Esophagus mucosa (tissue), 1 donor: ENCODE results near the gene PRKAG2. TPM values are rescaled to one million over a fixed set of nuclear protein-coding genes. Genes with fewer than 3 reads are reported as not detected.

Experiments
- total RNA-seq: library from RNA; stranded (reverse); gene quantifications from one replicate; pipeline ENCODE4 v1.2.4, GENCODE V29; 2023
- donor health status: DM: yes; HTN: yes; CAD: no.

The PRKAG2 gene
- total RNA-seq, 1 donor from 2014 or later: 9.5 TPM

Other genes starting within 250 kb of the PRKAG2 start
- not detected for gene GALNTL5, start 79.3 kb upstream of the PRKAG2 start, total RNA-seq
- gene GALNT11, start 148.6 kb upstream of the PRKAG2 start, total RNA-seq: 16.9 TPM